Gastroesophageal sphincter (tissue), 4 donors: Measurements from ENCODE around the gene FAM171A1. TPM values are rescaled to one million over a fixed set of nuclear protein-coding genes. Genes with fewer than 3 reads are reported as not detected.

Source experiments
- ATAC-seq: fragments of 150-250 bp; one replicate; pipeline ENCODE4 v1.9.1; 2016; ENCODE audit warnings: mild to moderate bottlenecking, moderate library complexity
- H3K27ac ChIP-seq, 4 donors: fragments of 200-600 bp; sonication (generic) in 3 of 4; 1 replicate in 3 of 4; 2 replicates in 1 of 4; pipeline ENCODE4 v1.5.1; 2016 to 2019
- H3K27me3 ChIP-seq: fragments of 200-600 bp; sonication (generic); one replicate; pipeline ENCODE4 v1.5.1; 2019
- H3K36me3 ChIP-seq, 2 donors: fragments of 200-600 bp; sonication (generic); one replicate each; pipeline ENCODE4 v1.5.1; 2019; ENCODE audit warnings: control low read depth in 1 of 2
- H3K4me1 ChIP-seq, 3 donors: fragments of 200-600 bp; sonication (generic); 1 replicate in 2 of 3; 2 replicates in 1 of 3; pipeline ENCODE4 v1.5.1; 2016 to 2019; ENCODE audit warnings: control low read depth in 2 of 3
- H3K4me3 ChIP-seq, 2 donors: fragments of 200-600 bp; sonication (generic); one replicate each; pipeline ENCODE4 v1.5.1; 2019; ENCODE audit warnings: mild to moderate bottlenecking in 1 of 2, moderate library complexity in 1 of 2
- H3K9me3 ChIP-seq, 3 donors: fragments of 200-600 bp; sonication (generic); one replicate each; pipeline ENCODE4 v1.5.1; 2017 to 2019; ENCODE audit warnings: control low read depth in 2 of 3
- CTCF ChIP-seq, 4 experiments: fragments of 200-600 bp in 2 of 4; fragments of 450-650 bp in 2 of 4; sonication (generic) in 1 of 4; IDR thresholded peaks; one replicate each; pipeline ENCODE4 v1.5.1; 2017 to 2019; ENCODE audit warnings: antibody characterized with exemption in 4 of 4, mild to moderate bottlenecking in 2 of 4, moderate library complexity in 2 of 4
- EP300 ChIP-seq: sonication (generic); formaldehyde crosslinking; IDR thresholded peaks from one replicate; pipeline ENCODE4 v1.6.1; 2017; ENCODE audit warnings: antibody characterized with exemption, mild to moderate bottlenecking
- POLR2A ChIP-seq, 2 donors: fragments of 450-650 bp; IDR thresholded peaks; one replicate each; pipeline ENCODE4 v1.6.1; 2017; ENCODE audit warnings: antibody characterized with exemption in 2 of 2, mild to moderate bottlenecking in 2 of 2, moderate library complexity in 1 of 2
- POLR2AphosphoS5 ChIP-seq: sonication (generic); formaldehyde crosslinking; IDR thresholded peaks from one replicate; pipeline ENCODE4 v1.6.1; 2017; ENCODE audit warnings: antibody characterized with exemption
- WGBS, 2 donors: methylation state at CpG; one replicate each; pipeline ENCODE4 v1.1.5; 2018; ENCODE audit warnings: low coverage in 1 of 2; 5-methylcytosine and 5-hydroxymethylcytosine counted together
- total RNA-seq, 4 donors: library from RNA; depleted of rRNA; stranded (reverse); fragments of >200 nt; gene quantifications; one replicate each; pipeline ENCODE4 v1.1.0, GENCODE V29; 2016

The FAM171A1 gene
- total RNA-seq, 4 donors from 2014 or later, result 5.0 to 15.5 (median 13.6) TPM

GRCh38 chr10:15222511-15222910 is 148.6 kb downstream of the FAM171A1 start:
- TF ChIP-seq POLR2AphosphoS5 (no peak), EP300 (no peak), CTCF (IDR thresholded peaks at IDR 0.05) (no peak), POLR2A (IDR thresholded peaks at IDR 0.05) (no peak)
- Histone ChIP-seq H3K4me3 (no peak overlapping the region), H3K27ac (no peak overlapping the region), H3K4me1 (no peaks in the 10 kb centered on the region), H3K36me3 (peaks cover 0 to 36% of the 10 kb centered on the region in 2 donors), H3K9me3 (no peaks in the 10 kb centered on the region), H3K27me3 (no peaks in the 10 kb centered on the region)
- ATAC-seq, result no peak
- 91 to 100% methylated on average over 1 to 4 of the region's 10 CpGs for WGBS, 2 donors

- no peak overlapping the region for H3K27ac ChIP-seq
- no peaks in the 10 kb centered on the region for H3K4me1 ChIP-seq
- peaks cover 0 to 29% of the 10 kb centered on the region in 2 donors for H3K36me3 ChIP-seq
- no peak for ATAC-seq
- TF ChIP-seq EP300, result no peak
- TF ChIP-seq CTCF (IDR thresholded peaks at IDR 0.05), result no peak
- TF ChIP-seq POLR2A (IDR thresholded peaks at IDR 0.05), result no peak
- no peak for TF ChIP-seq POLR2AphosphoS5
- WGBS, 2 donors, result 78 to 88% methylated on average over 2 to 3 of the region's 3 CpGs
- H3K4me3 ChIP-seq, result no peak overlapping the region
- no peaks in the 10 kb centered on the region for H3K27me3 ChIP-seq
- no peaks in the 10 kb centered on the region for H3K9me3 ChIP-seq
These were observed 150.6 kb downstream of the FAM171A1 start for GRCh38 chr10:15220445-15220844.

- ATAC-seq, result no peak
- Histone ChIP-seq H3K9me3 (no peaks in the 10 kb centered on the region), H3K4me3 (no peak overlapping the region), H3K4me1 (no peaks in the 10 kb centered on the region), H3K27ac (no peak overlapping the region), H3K36me3 (peaks cover 0 to 50% of the 10 kb centered on the region in 2 donors), H3K27me3 (no peaks in the 10 kb centered on the region)
- TF ChIP-seq EP300 (no peak), POLR2A (IDR thresholded peaks at IDR 0.05) (no peak), POLR2AphosphoS5 (no peak), CTCF (IDR thresholded peaks at IDR 0.05) (no peak)
- WGBS, 2 donors, result 81 to 91% methylated on average over 4 to 6 of the region's 6 CpGs
These were observed 154.4 kb downstream of the FAM171A1 start for GRCh38 chr10:15216700-15217099.

DNA sequence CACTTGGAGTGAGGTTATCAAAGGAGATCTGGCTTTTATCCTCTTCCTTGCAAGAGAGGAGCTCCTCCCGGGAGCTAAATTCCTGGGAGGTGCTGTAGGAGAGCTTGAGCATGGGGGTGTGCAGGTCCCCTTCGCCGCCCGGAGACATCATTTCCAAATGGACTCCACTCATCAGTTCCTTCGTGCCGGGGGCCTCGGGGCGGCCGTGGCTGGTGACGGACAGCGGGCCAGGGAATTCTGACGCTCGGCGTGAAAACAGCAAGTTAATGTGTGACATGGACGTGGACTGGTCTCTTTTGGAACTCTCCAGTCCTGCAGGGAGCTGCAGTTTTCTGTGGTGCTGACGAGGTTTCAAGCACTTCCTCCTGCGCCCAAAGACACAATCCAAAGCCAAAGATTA is 156.9 kb downstream of the FAM171A1 start:
- WGBS, 2 donors, result 69 to 100% methylated on average over 1 to 2 of the region's 17 CpGs
- TF ChIP-seq POLR2A (IDR thresholded peaks at IDR 0.05), result no peak
- no peak for TF ChIP-seq POLR2AphosphoS5
- no peak for TF ChIP-seq CTCF (IDR thresholded peaks at IDR 0.05)
- no peak for TF ChIP-seq EP300
- ATAC-seq, result no peak
- Histone ChIP-seq H3K36me3 (peaks cover 0 to 33% of the 10 kb centered on the region in 2 donors), H3K27me3 (no peaks in the 10 kb centered on the region), H3K9me3 (no peaks in the 10 kb centered on the region), H3K4me3 (no peak overlapping the region), H3K4me1 (peaks cover 0 to 11% (median 0%) of the 10 kb centered on the region in 3 donors), H3K27ac (no peak overlapping the region)

DNA sequence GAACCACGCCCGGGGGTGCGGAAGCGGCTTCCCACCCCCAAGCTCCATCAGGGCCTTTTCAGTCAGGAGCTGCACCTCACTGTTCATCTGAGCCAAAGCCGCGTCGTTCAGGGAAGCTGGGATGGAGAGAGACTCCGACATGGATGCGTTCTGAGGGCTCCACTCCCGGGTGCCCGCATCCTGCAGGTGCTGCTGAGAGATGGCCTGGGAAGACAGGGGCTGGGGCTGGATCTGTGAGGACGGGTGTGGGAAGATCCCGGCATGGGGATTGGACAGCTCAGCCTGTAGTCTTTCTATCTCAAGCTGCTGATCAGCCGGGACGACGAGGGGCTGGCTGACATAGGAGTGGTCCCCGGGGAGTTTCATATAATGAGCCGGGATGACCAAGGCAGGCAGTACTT is 157.6 kb downstream of the FAM171A1 start:
- H3K4me1 ChIP-seq, result peaks cover 0 to 11% (median 0%) of the 10 kb centered on the region in 3 donors
- H3K27me3 ChIP-seq, result no peaks in the 10 kb centered on the region
- H3K27ac ChIP-seq, result no peak overlapping the region
- TF ChIP-seq EP300, result no peak
- no peak for TF ChIP-seq POLR2A (IDR thresholded peaks at IDR 0.05)
- no peak for TF ChIP-seq CTCF (IDR thresholded peaks at IDR 0.05)
- TF ChIP-seq POLR2AphosphoS5, result no peak
- H3K9me3 ChIP-seq, result no peaks in the 10 kb centered on the region
- H3K36me3 ChIP-seq, result peaks cover 0 to 25% of the 10 kb centered on the region in 2 donors
- no peak for ATAC-seq
- 80% methylated on average over 3 of the region's 18 CpGs; no CpG with 5 or more reads in 1 of the 2 donors for WGBS, 2 donors
- H3K4me3 ChIP-seq, result no peak overlapping the region
